GM15510 (cell line): ENCODE results near the gene NLRP5.

Experiments used
- POLR2A ChIP-seq: IDR thresholded peaks from 3 replicates; pipeline ENCODE4 v1.6.1; 2011; ENCODE audit warnings: borderline replicate concordance; ENCODE audit not compliant: insufficient read length; ENCODE audit errors: extremely low read depth

Gene NLRP5

DNA sequence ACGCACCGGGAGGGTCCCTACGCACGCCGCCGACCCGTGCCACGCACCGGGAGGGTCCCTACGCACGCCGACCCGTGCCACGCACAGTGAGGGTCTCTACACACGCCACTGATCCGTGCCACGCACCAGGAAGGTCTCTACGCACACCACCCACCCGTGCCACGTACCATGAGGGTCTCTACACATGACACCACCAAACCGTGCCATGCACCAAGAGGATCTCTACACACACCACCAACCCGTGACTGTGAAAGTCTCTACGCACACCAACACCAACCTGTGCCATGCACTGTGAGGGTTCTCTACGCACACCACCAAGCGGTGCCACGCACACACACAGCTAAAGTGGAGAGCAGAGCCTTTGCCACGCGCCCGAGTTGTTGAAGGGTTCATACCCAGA is 117.8 kb downstream of the NLRP5 start:
- TF ChIP-seq POLR2A = no peak

DNA sequence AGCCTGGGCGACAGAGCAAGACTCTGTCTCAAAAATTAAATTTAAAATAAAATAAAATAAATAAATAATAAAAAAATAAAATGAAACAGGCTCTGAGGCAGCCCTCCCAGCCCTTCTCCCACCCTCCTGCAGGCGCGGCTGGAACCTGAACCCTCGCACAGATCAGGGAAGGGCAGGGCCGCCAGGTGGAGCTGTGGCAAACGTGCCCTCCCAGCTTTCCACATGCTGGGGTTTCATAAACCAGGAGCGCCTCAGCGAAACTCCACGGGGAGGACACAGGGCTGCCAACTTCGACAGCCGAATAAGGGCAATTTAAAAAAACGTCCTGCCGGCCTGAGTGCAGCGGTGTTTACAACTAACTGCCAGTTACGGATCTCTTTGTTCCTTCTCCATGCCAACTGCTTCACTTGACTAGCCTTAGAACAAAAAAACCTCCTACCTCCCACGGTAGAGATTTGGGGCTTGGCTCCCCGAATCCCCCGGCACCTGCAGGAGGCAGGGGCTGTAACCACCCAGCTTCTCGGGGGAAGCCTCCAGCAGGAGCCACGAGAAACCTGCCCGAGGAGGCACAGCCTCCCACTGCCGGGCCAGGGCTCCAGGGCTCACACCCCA is 118.6 kb downstream of the NLRP5 start:
- no peak for TF ChIP-seq POLR2A

DNA sequence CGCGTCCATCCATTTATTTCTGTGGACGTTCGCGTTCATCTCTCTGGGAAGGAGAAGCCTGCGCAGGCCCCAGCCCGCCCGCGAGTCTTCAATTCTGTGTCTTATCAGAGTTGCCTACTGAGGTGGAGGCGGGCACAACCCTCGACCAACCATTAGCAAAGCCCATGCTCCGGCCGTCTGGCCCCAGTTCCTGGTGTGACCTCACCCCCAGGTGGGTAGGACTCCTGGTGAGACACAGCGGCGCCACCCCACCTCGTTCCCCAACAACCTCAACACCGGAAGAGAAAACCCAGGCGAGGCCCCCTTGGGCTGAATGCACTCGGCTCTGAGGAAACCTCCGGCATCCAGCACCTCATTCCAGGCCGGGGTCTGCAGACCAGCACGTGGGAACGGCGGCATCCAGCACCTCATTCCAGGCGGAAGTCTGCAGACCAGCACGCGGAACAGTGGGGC is 119.8 kb downstream of the NLRP5 start:
- no peak for TF ChIP-seq POLR2A

DNA sequence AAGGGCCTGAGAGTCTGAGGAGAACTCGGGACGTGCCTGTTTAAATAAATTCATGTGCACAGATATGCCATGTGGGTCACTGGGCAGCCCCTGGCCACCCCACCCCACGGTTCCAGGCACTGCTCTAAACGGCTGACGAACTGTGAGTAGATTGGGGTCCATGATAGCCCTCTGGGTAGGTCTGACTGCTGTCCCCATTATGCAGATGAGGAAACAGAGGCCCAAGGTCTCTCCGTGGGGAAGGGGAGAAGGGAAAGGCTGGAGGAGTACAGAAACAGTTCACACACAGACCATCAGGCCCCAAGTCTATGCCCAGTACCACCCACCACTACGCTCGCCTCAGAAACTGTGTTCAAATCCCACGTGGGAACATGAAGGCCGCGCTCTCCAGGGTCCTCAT is 120.4 kb downstream of the NLRP5 start:
- TF ChIP-seq POLR2A = no peak

DNA sequence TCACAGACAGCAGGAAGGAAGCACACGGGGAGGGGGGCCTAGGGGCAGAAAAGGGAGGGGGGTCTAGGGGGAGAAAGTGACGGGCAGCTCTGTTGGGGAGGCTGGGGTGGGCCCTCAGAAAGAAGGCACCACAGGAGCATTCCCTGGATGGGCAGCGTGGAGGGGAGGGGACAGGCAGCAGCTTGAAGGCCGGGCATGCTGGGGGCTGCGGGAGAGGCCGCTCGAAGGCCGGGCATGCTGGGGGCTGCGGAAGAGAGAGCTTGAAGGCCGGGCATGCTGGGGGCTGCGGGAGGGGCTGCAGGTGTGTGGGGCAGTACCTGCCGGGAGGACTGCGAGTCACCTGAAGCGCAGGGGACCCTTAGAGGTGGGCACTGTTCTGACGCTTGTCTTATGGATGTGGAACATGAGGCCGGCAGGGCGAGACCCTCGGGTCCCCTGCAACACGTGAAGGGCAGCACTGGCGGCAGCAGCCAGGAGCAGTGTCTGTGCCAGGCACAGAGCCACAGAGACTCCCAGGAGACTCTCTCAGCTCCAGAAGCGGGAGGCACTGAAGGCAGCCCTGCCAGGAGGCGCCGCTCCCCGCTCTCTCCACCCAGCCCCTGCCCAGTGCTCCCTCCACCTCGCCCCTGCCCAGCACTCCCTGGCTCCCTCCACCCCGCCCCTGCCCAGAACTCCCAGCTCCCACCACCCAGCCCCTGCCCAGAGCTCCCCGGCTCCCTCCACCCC is 121.2 kb downstream of the NLRP5 start:
- TF ChIP-seq POLR2A = no peak

DNA sequence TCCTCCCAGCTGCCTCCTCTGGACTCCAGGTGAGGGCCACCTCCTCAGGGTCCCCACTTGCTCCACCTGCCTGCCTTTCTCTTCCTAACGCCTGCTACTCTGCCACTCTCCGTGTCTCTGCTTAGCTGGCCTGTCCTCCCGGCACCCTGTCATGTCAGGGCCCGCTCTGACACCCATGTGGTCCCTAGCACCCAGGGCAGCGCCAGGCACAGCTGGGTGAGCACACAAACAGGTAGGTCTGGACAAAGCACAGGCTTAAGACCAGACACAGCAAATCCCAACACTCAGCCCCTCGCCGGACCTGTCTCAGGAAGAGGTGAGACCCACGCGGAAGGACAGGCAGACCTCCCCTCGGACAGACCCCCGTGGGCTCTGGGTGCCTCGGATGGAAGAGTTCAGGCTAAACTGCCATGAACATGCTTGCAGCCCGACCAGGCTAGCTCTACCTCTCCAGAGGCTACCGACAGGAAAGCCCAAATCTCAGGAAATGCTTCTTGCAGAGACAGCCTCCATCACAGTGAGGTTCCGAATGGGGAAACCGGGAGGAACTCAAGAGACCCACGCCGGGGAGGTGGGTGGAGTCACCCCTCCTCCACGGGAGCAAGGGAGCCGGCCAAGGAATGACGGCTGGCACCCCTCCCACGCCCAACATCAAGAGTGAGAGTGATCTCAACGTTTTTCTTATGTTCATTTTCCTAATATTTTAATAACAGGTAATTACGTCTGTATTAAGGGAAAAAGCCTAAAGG is 122.0 kb downstream of the NLRP5 start:
- TF ChIP-seq POLR2A = no peak

DNA sequence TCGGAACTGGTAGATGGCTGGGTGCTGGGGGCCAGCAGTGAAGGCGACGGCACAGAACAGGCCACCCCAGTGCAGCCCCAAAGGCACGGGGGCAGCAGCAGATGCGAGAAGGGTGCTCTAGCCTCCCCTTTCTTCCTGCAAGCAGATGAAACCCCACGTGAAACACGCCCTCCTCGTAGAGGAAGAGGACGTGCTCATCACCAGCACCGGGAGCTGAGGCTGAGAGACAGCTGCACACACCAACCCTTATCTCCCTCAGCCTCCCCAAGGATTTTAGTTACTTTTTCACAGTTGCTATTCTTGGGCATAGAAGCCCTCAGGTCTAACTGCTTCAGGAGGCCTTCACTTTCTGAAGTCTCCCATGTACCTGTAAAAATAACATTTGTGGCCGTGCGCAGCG is 122.7 kb downstream of the NLRP5 start:
- TF ChIP-seq POLR2A = no peak

DNA sequence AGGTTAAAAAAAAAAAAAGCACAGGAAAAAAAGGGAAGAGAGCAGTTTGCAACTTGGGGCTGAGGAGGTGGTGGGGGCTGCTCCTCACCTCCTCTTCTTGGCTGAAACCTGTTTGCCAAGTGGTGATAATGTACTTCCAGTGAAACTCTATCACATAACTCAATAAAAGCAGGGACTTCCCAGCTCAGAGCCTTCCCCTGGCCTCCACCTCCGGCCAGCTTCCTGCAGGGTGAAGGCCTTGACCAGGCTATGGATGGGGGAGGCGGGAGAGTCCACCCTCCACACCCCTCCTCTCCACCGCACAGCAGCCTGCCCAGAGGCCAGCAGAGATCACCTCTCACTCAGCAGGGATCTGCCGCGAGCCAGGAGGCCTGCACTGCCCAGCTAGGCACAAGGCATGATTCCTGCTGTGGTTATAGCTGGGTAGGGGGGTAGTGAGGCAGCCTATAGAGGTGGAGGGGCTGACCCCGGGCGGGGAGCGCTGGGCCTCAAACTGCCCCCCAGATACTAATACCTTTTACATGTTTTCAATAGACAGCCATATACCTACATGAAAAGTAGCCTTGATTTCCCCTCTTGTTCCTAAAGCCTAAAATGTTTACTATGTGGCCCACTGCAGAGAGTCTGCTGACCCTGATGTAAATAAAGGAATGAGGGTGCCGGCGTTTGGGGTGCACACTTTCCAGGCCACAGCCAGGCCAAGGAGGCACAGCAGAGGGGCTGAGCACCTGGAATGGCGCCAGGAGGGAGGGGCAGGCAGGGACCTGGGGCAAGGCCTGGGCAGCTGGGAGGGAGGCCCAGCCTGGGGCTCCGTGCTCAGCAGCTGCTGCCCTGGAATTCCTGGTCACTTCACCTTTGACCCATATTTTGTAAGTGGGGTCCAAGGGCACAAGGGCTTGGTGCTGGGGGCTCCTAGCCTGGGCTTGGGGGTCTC is 124.2 kb downstream of the NLRP5 start:
- no peak for TF ChIP-seq POLR2A
